ENCODE results near the gene TOP1. TPM values are rescaled to one million over a fixed set of nuclear protein-coding genes. Genes with fewer than 3 reads are reported as not detected.

Gene TOP1
- total and polyA plus RNA-seq, 8 donors, result 14.8 to 46.2 (median 21.7) TPM

DNA sequence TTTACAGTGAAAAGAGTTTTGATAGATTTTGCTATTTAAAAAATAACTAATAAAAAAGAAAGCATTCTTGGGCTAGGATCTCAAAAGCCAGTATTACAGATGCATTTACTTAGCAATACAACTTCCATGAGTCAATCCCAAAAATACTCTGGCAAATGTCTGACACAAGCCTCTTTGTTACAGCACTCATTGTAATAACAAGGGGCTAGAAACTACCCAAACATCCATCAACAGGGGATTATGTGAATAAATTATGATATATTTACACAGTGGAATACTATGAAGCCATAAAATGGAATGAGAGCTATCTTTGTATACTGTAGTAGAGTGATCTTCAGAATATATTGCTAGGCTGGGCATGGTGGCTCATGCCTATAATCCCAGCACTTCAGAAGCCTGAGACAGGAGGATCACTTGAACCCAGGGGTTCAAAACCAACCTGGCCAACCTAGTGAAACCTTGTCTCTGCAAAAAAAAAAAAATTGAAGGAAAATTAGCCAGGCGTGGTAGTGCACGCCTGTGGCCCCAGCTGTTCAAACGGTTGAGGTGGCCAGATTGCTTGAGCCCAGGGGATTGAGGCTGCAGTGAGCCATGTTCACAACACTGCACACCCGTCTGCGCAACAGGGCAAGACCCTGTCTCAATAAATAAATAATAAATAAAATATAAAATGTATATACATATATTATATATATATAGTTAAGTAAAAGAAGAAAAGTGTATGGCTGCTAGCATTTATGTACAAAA lies 34.7 kb upstream of the TOP1 start:
- Histone ChIP-seq H3K9me3 (no peaks in the 10 kb centered on the region), H3K27ac (no peak overlapping the region), H3K27me3 (no peaks in the 10 kb centered on the region), H3K4me1 (peaks cover 4 to 9% (median 6%) of the 10 kb centered on the region in 4 donors), H3K36me3 (no peaks in the 10 kb centered on the region), H3K4me3 (no peak overlapping the region)
- 74 to 86% (median 83%) methylated on average over 5 of the region's 5 CpGs for WGBS, 5 donors
- DNase-seq, result no peak
- no peak for TF ChIP-seq EP300 (IDR thresholded peaks at IDR 0.05)
- no peak for TF ChIP-seq POLR2A (IDR thresholded peaks at IDR 0.05)
- TF ChIP-seq POLR2AphosphoS5 (IDR thresholded peaks at IDR 0.05), result no peak
- TF ChIP-seq, protein P1, sequence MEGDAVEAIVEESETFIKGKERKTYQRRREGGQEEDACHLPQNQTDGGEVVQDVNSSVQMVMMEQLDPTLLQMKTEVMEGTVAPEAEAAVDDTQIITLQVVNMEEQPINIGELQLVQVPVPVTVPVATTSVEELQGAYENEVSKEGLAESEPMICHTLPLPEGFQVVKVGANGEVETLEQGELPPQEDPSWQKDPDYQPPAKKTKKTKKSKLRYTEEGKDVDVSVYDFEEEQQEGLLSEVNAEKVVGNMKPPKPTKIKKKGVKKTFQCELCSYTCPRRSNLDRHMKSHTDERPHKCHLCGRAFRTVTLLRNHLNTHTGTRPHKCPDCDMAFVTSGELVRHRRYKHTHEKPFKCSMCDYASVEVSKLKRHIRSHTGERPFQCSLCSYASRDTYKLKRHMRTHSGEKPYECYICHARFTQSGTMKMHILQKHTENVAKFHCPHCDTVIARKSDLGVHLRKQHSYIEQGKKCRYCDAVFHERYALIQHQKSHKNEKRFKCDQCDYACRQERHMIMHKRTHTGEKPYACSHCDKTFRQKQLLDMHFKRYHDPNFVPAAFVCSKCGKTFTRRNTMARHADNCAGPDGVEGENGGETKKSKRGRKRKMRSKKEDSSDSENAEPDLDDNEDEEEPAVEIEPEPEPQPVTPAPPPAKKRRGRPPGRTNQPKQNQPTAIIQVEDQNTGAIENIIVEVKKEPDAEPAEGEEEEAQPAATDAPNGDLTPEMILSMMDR (IDR thresholded peaks at IDR 0.05), result no peak
- intact Hi-C loops (cut with DNase I; ENCODE audit: low total_unique reads), result loop anchor here (5.0 kb wide), 1 partner anchor 103 kb away; no protein-coding TSS in a partner anchor

DNA sequence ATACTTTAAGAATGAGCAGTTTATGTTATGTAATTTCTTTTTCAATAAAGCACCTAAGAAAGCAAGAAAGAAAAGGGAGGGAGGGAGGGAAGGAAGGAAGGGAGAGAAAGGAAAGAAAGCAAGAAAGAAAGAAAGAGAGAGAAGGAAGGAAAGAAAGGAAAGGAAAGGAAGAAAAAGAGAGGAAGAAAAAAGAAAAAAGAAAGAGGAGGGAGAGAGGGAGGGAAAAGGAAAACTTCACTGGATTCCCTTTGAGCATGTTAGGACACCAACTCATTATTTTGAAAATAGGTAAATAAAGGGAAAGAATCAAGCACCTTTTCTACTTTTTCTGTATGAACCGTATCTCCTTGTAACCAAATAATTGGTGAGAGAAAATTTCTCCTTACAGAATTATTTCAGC lies 32.3 kb upstream of the TOP1 start:
- Histone ChIP-seq H3K27me3 (no peaks in the 10 kb centered on the region), H3K4me1 (no peaks in the 10 kb centered on the region), H3K27ac (no peak overlapping the region), H3K36me3 (no peaks in the 10 kb centered on the region), H3K9me3 (no peaks in the 10 kb centered on the region), H3K4me3 (no peak overlapping the region)
- DNase-seq, result no peak
- 90 to 93% (median 93%) methylated on average over 1 of the region's 1 CpG for WGBS, 5 donors
- TF ChIP-seq POLR2AphosphoS5 (IDR thresholded peaks at IDR 0.05), result no peak
- TF ChIP-seq, protein P1 (IDR thresholded peaks at IDR 0.05), result no peak
- no peak for TF ChIP-seq POLR2A (IDR thresholded peaks at IDR 0.05)
- TF ChIP-seq EP300 (IDR thresholded peaks at IDR 0.05), result no peak
- intact Hi-C loops (cut with DNase I; ENCODE audit: low total_unique reads), result no loop called here

- no peak for TF ChIP-seq EP300 (IDR thresholded peaks at IDR 0.05)
- TF ChIP-seq, protein P1 (IDR thresholded peaks at IDR 0.05), result no peak
- Histone ChIP-seq H3K4me3 (no peak overlapping the region), H3K27me3 (no peaks in the 10 kb centered on the region), H3K4me1 (peaks cover 0 to 5% (median under 1%) of the 10 kb centered on the region in 4 donors), H3K9me3 (no peaks in the 10 kb centered on the region), H3K36me3 (no peaks in the 10 kb centered on the region), H3K27ac (no peak overlapping the region)
- intact Hi-C loops (cut with DNase I; ENCODE audit: low total_unique reads), result no loop called here
- no peak for DNase-seq
- WGBS, 5 donors, result 89 to 95% (median 92%) methylated on average over 6 of the region's 6 CpGs
Observed at GRCh38 chr20:40997116-40997515, 31.5 kb upstream of the TOP1 start.

DNA sequence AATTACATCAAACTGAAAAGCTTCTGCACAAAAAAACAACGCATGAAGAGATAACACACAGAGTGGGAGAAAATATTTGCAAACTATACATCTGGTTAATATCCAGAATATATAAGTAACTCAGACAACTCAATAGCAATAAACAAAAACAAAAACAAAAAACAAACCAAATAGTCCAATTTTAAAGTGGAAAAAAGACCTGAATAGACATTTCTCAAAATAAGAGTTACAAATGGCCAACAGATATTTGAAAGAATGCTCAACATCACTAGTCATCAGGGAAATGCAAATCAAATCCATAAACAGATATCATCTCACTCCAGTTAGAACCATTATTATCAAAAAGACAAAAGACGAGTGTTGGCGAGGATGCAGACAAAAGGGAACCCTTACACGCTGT lies 28.8 kb upstream of the TOP1 start:
- TF ChIP-seq, protein P1 (IDR thresholded peaks at IDR 0.05), result no peak
- TF ChIP-seq POLR2A (IDR thresholded peaks at IDR 0.05), result no peak
- TF ChIP-seq EP300 (IDR thresholded peaks at IDR 0.05), result no peak
- TF ChIP-seq POLR2AphosphoS5 (IDR thresholded peaks at IDR 0.05), result no peak
- intact Hi-C loops (cut with DNase I; ENCODE audit: low total_unique reads), result no loop called here
- no peaks in the 10 kb centered on the region for H3K27me3 ChIP-seq
- H3K27ac ChIP-seq, result no peak overlapping the region
- no peaks in the 10 kb centered on the region for H3K9me3 ChIP-seq
- 91 to 97% (median 94%) methylated on average over 4 of the region's 4 CpGs for WGBS, 5 donors
- DNase-seq, result no peak
- H3K36me3 ChIP-seq, result no peaks in the 10 kb centered on the region
- H3K4me1 ChIP-seq, result peaks cover 27 to 28% (median 27%) of the 10 kb centered on the region in 4 donors
- no peak overlapping the region for H3K4me3 ChIP-seq

All from stomach (tissue), 9 donors.